ENCODE results near the gene ZFYVE21. TPM values are rescaled to one million over a fixed set of nuclear protein-coding genes. Genes with fewer than 3 reads are reported as not detected.

ZFYVE21 gene
- total and polyA plus RNA-seq, 2 donors from 2014 or later = 67.8 to 70.9 TPM

DNA sequence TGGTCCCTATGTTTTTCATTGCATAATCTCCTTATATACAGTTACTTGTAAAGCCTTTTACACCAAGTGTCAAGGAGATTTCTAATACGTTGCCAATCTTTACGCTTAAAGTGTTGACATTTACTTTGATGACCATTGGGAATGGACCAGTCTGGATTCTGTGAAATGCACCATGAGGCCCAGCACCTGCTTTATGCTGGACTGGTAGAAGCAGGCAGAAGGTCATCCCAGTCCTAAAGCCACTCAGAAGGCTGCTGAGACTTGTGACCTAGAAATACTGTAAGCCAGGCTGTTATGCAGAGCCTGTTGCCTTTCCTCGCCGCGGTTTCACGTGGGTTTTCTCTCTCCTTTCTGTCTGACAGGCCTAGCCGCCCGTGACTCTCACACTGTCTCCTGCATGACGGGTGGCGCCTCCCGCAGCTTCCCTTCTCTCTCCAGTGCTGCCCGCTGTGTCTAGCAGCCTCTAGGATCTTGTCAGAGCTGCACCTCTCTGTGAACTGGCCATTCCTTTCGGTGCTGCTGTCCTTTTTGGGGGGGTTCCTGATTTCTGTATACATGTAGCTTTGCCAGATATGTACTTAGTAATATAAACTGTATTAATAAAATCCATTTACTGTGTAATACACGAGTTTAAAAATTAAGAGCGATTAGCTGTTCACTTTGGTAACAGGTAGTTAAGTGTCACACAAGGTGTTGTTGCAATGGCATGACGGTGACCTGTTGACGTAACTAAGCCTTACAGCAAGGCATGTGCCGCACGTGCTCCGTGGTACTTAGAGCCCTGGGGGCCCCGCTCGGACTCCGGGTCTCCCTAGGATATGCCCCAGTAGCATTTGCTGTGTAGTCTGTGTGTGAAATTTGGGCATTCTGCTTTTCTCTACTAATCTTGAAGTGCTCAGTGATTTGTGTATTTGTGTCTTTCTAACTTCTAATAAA, 30.1 kb upstream of the ZFYVE21 start:
- intact Hi-C loops (cut with DNase I) = no loop called here
- no peak overlapping the region for H3K27ac ChIP-seq (ENCODE audit: low read depth in 2 of 2, low read length in 2 of 2)
- no peak overlapping the region for H3K4me3 ChIP-seq (ENCODE audit: low read length in 3 of 3)
- TF ChIP-seq, protein P1, sequence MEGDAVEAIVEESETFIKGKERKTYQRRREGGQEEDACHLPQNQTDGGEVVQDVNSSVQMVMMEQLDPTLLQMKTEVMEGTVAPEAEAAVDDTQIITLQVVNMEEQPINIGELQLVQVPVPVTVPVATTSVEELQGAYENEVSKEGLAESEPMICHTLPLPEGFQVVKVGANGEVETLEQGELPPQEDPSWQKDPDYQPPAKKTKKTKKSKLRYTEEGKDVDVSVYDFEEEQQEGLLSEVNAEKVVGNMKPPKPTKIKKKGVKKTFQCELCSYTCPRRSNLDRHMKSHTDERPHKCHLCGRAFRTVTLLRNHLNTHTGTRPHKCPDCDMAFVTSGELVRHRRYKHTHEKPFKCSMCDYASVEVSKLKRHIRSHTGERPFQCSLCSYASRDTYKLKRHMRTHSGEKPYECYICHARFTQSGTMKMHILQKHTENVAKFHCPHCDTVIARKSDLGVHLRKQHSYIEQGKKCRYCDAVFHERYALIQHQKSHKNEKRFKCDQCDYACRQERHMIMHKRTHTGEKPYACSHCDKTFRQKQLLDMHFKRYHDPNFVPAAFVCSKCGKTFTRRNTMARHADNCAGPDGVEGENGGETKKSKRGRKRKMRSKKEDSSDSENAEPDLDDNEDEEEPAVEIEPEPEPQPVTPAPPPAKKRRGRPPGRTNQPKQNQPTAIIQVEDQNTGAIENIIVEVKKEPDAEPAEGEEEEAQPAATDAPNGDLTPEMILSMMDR (IDR thresholded peaks at IDR 0.05; ENCODE audit: borderline replicate concordance, extremely low read depth, insufficient read depth) = no peak
- H3K9me3 ChIP-seq (ENCODE audit: control insufficient read depth in 2 of 3, insufficient read depth in 1 of 3, low read length in 3 of 3) = no peaks in the 10 kb centered on the region
- H3K9ac ChIP-seq (ENCODE audit: low read length in 3 of 3) = no peak overlapping the region
- no peaks in the 10 kb centered on the region for H3K4me1 ChIP-seq (ENCODE audit: control insufficient read depth in 2 of 3, insufficient read depth in 2 of 3, low read depth in 1 of 3, low read length in 3 of 3)
- DNase-seq (no peak), FAIRE-seq (no peak)
- peaks cover 14 to 50% (median 35%) of the 10 kb centered on the region in 3 donors for H3K36me3 ChIP-seq (ENCODE audit: control insufficient read depth in 2 of 3, insufficient read depth in 3 of 3, low read length in 3 of 3)
- H3K27me3 ChIP-seq (ENCODE audit: control insufficient read depth, insufficient read depth, low read length) = no peaks in the 10 kb centered on the region

DNA sequence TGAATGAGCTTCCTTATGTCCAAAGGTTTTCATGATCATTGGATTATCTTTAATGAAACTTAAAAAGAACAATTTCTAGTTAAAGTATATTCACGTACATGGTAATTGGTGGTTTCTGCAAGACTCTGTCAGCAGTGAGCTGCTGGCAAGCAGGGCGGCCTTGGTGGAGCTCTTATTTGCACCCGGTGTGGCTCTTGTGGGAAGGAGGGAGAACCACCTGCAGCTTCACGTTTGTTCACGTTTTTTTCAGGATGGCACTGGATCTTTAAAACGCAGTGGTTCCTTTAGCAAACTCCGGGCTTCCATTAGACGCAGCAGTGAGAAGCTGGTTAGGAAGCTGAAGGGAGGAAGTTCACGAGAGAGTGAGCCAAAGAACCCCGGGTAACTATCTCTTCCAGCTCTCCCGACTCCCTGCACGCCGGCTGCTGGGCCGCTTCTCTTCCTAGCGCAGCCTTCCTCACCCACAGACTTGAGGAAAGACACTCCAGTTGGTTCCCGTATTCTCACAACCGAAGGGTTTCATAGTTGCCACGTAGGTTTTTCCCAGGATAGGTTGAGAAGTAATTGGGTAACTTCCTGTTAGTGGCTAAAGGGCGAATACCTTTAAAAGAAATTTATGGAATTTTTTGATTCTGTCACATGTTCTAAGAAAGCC, 28.7 kb upstream of the ZFYVE21 start:
- Histone ChIP-seq H3K27me3 (ENCODE audit: control insufficient read depth, insufficient read depth, low read length) (no peaks in the 10 kb centered on the region), H3K4me3 (ENCODE audit: low read length in 3 of 3) (no peak overlapping the region), H3K27ac (ENCODE audit: low read depth in 2 of 2, low read length in 2 of 2) (no peak overlapping the region), H3K9ac (ENCODE audit: low read length in 3 of 3) (no peak overlapping the region), H3K4me1 (ENCODE audit: control insufficient read depth in 2 of 3, insufficient read depth in 2 of 3, low read depth in 1 of 3, low read length in 3 of 3) (no peaks in the 10 kb centered on the region), H3K36me3 (ENCODE audit: control insufficient read depth in 2 of 3, insufficient read depth in 3 of 3, low read length in 3 of 3) (peaks cover 11 to 40% (median 29%) of the 10 kb centered on the region in 3 donors), H3K9me3 (ENCODE audit: control insufficient read depth in 2 of 3, insufficient read depth in 1 of 3, low read length in 3 of 3) (no peaks in the 10 kb centered on the region)
- intact Hi-C loops (cut with DNase I) = no loop called here
- FAIRE-seq (no peak), DNase-seq (peak in 1 of 5 donors; percentile 65)
- TF ChIP-seq, protein P1 (IDR thresholded peaks at IDR 0.05; ENCODE audit: borderline replicate concordance, extremely low read depth, insufficient read depth) = no peak

DNA sequence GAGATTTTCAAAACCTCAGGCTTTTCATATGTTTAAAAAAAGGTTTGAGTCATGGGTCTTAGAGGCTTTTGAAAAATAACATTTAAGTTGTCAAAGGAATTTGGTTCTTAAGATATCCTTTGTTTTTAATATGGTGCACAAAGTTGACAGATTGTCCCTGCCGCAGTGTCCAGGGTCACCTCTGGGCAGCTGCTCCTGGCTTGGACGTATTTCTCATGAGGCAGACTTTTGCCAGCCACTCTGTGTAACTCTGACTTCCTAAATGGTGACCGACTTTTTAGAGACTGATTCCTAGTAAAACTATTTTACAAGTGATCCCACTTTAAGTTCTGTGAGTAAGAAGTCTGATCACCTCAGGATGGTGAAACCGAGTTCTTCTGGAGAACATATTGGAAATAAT, 27.9 kb upstream of the ZFYVE21 start:
- H3K27ac ChIP-seq (ENCODE audit: low read depth in 2 of 2, low read length in 2 of 2) = no peak overlapping the region
- FAIRE-seq = no peak

More for the DNA sequence above, 27.9 kb upstream of the ZFYVE21 start:
- H3K9me3 ChIP-seq (ENCODE audit: control insufficient read depth in 2 of 3, insufficient read depth in 1 of 3, low read length in 3 of 3) = no peaks in the 10 kb centered on the region
- H3K4me1 ChIP-seq (ENCODE audit: control insufficient read depth in 2 of 3, insufficient read depth in 2 of 3, low read depth in 1 of 3, low read length in 3 of 3) = no peaks in the 10 kb centered on the region
- TF ChIP-seq, protein P1 (IDR thresholded peaks at IDR 0.05; ENCODE audit: borderline replicate concordance, extremely low read depth, insufficient read depth) = no peak
- no peak overlapping the region for H3K9ac ChIP-seq (ENCODE audit: low read length in 3 of 3)
- no peak overlapping the region for H3K4me3 ChIP-seq (ENCODE audit: low read length in 3 of 3)
- no peaks in the 10 kb centered on the region for H3K27me3 ChIP-seq (ENCODE audit: control insufficient read depth, insufficient read depth, low read length)
- no peak for DNase-seq
- intact Hi-C loops (cut with DNase I) = no loop called here
- peaks cover 11 to 46% (median 29%) of the 10 kb centered on the region in 3 donors for H3K36me3 ChIP-seq (ENCODE audit: control insufficient read depth in 2 of 3, insufficient read depth in 3 of 3, low read length in 3 of 3)
